HG03571 (cell line): ENCODE measurements around the gene ZNF618.
"Not testable (repeated sequence)": the region's sequence is repeated elsewhere in the genome, so short reads cannot be mapped to it uniquely, and the experiment has no call there.

ENCODE experiments used
- ATAC-seq: cut with Tn5 transposase; IDR thresholded peaks from one replicate; pipeline ENCODE4 v1.9.1; 2021; ENCODE audit not compliant: unreplicated experiment

Gene ZNF618

DNA sequence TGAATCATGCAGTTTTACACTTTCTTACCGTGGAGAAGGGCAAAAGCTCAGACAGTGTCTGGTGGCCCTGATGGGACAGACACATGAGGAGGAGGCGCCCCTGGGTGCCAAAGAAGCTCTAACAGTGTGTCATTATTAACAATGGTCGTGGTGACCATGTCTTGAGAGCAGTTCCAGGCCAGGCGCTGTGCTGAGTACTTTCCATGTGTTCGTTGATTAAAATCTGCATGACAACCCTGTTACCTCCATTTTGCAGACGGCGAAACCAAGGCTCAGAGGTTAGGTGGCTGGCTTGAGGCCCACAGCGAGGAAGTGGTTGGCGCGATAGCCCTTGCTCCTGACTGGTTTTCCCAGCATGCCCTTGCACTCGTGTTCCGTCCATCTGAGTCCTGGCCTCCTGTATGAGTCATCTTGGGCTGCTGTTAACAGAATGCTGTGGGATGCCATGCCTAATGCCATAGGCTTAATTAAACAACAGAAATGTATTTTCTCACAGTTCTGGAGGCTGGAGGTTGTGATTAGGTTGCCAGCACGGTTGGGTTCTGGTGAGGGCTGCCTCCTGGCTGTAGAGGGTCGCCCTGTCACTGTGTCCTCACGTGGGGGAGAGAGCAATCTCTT lies 110.0 kb downstream of the ZNF618 start:
- no peak for ATAC-seq

DNA sequence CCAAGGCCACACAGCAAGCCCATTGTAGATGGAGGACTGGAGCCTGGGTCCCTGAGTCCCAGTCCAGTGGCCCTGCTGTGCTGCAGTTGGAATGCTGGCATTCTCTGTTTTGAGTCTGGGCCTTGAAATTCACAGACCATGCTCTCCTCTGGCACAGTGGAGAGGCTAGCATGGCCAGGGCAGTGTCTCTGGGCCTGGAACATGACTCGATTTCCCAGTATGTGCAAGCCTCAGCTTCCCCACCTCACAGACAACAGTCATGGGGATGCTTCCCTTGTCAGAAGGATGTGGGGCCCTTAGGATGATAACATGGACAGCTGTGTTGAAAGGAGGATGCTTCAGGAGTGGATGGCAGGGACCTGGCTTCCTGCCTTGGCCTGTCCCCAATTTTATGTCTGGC lies 110.8 kb downstream of the ZNF618 start:
- no peak for ATAC-seq

DNA sequence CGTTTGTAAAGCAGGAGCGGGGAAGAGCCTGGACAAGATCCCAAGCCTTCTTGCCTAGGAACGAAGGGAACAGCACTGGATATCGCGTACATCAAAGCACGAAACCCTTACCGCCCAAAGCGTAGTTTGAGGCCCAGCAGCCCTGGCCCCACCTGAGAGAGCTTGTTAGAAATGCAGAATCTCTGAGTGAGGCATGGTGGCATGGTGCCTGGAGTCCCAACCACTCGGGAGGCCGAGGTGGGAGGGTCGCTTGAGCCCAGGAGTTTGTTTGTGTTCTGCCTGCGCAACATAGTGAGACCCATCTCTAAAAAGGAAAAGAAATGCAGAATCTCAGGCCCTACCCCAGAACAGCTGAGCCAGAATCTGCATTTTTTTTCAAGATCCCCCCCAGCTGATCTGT lies 111.4 kb downstream of the ZNF618 start:
- ATAC-seq = no peak

DNA sequence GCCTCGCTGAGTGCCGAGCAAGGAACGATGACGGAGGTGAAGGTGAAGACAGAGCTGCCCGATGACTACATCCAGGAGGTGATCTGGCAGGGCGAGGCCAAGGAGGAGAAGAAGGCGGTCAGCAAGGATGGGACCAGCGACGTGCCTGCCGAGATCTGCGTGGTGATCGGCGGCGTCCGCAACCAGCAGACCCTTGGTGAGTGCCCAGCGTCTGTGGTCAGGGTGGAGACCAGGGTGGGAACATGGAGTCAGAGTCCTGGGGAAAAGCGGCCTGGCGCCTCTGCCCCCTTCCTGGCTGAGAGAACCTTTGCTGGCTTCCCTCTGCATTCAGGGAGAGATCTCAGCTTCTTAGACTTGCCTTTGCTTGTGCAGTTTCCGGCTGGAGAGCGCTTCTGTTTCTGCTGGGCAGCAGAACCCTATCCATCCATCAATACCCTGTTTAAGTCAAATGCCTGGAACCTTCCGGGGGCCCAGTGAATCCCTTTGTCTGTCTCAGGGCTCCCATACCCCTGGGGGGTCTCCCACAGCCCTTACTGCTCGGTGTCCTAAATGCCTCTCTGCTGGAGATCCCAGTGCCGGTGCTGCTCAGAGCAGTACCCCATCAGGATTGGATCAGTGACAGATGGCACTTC lies 112.4 kb downstream of the ZNF618 start:
- no peak for ATAC-seq

DNA sequence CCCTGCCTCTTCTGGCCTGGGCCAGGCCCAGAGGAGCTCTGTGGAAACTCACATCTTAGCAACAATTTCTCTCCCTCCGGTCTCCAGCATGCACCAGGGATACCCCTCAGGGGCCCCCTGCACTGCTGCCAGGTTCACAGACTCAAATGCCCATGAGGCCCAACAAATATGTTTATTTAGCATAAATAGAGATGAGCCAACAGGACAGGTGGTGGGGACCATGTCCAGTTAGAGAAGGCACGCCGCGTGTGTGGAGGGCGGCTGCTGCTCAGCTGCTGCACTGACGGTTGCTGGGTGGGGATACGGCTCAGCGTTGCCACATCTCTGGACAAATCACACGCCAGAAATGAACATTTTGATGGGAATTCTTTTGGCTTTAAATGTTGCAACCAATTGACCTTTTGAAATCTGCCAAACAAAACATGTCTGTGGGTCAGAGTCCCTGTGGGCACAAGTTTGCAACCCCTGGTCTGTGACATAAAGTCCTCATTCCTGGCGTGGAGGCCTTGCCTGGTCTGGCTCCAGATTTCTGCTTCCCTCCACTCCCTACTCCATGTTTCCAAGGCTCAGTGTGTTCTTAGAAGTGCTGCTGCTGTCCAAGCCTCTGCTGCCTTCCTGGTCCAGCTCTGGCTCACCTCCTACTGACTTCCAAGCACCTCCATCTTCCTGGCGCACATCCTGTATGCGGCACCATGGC lies 113.1 kb downstream of the ZNF618 start:
- ATAC-seq = no peak

DNA sequence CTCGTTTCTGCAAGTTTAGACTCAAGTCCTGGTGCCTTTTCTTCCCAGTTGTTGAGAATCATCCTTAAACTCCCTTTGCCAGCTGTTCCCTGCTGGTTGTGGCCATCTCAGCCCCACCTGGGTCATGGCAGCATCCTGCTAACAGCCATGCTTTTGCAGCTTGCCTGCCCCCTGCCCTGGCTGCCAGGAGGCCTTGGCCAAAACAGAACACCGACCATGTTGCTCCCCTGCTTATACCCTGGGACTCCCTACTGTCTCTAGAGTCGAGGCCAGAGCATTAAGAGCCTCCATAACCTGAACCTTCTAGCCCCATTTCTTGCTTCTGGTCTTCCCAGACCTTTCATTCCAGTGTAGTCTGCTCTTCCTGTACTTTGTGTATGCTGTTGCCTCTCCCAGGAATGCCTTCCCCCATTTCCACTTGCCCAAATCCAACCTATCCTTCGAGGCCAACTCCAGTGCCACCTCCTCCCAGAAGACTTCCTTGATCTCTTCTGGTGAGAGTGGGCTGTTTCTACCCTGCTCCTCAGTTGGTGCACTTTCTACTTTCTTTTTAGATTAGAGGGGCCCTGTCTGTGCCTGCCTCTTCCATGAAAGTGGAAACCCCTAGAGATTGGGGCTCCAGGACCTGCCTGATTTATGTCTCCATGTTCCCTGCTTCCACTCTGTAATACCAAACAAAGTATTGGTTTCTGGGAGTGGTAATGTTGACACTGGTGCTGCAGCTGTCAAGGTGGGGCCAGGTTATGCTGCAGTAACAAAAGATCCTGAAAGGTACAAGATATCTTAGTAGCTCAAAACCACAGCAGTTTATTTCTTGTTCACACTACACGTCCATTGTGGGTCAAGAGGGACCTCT lies 113.8 kb downstream of the ZNF618 start:
- no peak for ATAC-seq

DNA sequence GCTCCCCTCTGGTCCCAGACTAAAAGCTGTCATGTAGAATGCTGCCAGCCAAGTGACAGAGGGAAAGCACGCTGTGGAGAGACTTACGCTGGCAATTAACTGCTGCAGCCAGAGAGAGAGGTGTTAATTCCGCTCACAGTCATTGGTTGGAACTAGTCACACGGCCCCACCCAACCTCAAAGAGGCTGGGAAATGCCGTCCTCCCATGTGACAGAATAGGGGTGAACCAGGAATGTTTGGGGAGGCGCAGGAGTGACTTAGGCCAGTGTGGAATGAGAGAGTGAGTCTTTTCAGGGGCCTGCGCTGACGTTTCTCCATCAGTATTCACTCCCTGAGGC lies 114.4 kb downstream of the ZNF618 start:
- no peak for ATAC-seq

DNA sequence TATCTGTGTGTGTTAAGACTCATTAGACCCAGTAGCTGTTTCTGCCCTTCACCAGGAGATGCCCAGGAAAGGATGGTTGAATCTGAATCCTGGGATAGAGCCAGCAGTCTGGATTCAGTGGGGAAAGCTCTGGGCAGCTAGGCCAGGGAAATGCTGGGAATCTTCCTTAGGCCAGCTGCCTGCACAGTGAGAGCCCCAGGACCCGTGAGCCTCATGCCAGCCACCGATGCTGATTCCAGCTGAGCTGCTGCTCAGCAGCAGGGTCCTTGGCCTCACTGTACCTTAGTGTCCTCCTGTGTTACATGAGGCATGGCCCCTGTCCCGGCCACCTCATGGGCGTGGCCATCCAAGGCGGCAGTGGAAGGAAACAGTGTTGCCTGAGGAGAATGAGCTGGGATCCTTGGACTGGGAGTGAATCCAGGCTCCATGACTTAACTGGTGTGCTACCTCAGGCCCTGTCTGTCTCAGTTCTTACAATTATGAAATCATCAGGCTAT lies 114.9 kb downstream of the ZNF618 start:
- no peak for ATAC-seq

DNA sequence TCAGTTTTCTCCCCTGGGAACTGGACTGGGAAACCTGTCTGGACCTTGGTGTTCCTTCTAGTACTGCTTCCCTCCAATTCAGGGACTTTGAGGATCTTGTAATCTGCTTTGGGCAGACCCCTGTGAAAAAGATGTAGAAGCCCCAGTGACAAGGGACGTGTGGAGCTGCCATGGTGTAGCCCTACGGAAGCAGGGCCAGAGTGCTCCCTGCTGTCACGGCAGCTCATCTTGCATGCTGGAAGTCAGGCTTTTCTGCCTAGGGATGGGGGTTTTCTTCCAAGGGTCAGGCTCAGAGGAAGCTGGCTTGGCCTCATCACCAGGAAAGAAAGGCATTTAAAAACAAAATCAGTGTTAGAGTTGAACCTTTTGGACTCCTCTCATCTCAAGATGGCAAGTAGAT lies 115.6 kb downstream of the ZNF618 start:
- no peak for ATAC-seq

DNA sequence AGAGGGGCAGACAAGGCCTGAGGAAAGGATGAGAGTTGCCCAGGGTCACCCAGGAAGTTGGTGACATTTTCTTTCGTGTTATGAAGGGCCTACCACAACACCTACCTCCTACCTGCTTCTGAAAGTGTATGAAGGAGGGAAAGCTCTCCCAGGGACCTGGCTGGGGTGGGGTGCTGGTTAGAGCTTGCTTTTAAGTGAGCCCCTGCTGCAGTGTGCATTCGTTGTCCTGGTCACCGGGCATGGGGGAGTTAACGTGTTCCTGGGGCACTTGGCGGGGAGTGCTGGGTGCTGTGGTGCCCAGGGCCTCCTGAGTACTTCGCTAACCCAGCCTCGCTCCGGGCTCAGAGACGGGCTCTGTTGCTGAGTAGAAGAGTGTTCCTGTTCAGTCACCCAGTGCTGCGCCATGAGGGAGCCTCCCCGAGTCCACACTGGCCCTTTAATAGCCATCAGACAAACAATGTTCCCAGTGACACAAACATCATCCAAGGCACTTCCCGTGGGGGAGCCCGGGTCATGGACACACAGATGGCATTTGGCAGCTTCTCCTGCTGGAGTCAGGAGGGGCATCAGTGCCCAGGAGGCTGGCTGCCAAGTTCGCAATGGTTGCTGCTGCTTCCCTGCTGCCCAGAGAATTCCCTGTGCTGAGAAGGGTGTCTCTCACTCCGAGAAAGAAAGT lies 116.3 kb downstream of the ZNF618 start:
- no peak for ATAC-seq

DNA sequence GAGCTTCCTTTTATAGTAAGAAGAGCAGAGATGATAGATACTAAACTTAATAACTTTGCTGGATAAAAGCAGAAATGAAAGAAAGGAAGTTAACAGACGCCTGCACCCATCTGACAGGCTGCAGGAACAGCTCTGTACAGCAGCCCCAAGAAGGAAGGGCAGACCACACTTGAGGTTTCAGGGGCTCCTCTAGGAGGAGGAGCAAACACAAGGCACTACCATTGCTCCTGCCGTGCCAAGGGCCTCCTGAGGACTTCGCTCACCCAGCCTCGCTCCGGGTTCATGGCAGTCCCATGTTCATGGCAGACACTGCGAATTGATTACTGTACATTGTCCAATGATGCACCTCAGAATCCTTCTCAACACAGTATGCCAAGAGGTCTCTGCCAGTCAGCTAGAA lies 116.9 kb downstream of the ZNF618 start:
- ATAC-seq = no peak

DNA sequence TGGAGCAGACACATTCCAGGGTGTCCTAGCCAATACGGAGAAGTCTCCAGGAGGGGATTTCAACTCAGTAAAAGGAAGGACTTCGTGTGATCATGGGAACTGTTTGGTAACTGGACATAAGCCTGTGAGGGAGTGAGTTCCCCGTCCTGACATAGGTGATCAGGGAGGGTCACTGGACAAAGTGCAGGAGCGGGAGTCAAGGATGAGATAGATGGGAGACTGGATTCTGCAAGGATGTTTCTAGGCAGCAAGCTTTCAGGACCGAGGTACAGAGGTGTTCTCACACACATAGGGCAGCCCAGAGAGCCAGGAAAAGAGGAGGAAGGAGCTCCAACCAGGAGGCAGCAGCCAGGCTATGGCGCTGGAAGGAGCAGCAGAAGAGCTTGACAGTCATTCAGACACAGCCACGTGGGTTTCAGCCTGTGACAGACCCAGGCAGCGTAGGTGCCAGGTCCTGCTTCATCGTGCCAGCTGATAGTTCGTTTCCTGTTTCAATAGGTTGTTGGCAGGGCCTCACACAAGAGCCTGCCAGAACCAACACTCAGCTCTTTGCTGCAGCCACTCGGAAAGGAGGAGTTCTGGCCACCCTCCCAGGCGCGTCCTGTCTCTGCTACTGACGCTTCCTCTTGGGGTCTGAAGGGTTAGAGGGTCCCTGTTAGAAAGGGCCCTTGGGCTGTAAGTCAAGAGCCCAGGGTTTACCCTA lies 117.9 kb downstream of the ZNF618 start:
- ATAC-seq = no peak

DNA sequence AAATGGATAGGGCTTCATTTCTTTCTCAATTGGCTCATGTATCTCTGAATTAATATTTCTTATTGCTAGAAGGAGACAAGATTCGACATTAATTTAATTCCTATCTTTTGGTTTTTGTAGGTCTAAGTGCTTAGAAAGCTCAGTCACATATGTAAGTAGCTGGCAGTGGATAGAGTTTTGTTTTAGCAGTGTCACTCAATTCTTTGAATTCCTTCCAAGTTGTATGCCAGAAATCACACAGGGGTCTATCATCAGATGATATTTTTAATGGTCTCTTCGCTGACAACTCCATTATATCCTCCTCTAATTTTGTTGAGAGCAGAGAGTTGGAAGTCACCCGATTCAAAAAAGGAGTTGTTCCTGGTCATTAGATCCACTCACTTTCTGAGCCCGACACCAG lies 119.3 kb downstream of the ZNF618 start:
- no peak for ATAC-seq

DNA sequence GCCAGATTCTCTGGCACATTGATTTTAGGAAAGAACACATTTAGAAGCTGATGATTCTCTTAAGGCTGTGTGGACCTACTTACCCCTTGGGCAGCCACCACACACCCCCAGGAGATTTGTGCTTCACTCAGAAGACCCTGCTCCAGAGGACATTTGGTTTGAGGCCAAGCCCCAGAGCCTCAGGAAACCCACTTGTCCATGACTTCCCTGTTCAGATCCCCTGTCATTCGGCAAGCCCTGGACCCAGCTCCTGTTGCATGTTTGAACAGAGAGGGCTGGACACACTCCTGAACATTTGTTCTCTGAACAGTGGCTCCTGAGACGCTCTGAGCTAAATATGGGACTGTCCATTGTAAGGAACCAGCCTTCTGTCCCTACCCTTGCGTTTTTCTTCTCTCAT lies 119.9 kb downstream of the ZNF618 start:
- no peak for ATAC-seq

DNA sequence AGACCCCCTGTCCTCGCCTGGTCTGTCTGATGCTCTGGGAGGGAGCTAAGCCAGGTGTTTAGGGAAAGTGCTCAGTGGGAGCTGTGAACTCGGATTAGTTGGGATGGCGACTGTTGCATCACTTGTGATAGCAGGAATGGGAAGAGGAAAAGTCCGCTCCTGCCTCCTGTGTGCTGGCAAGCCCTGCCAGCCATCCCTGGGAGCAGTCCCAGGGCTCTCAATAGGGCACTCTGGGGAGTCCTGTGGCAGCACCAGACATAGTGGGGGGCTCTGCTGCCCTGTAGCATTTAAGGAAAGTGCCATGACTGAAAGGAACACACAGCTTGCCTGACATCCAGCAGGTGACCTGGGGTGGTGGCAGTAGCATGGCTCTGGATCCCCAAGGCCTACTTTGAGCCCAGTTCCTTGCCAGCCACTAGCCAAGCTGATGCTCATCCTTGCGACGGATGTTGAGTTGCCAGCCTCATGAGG lies 120.5 kb downstream of the ZNF618 start:
- no peak for ATAC-seq

DNA sequence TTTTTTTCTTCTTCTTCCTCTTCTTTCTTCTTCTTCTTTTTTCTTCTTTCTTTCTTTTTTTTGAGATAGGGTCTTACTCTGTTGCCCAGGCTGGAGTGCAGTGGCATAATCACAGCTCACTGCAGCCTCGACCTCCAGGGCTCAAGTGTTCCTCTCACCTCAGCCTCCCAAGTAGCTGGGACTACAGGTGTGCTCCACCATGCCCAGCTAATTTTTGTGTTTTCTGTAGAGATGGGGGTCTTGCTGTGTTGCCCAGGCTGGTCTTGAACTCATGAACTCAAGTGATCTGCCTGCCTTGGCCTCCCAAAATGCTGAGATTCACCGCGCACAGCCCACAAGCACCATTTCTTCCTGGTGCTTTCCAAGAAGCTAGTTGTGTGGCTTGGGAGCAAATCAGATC lies 121.0 kb downstream of the ZNF618 start:
- not testable (repeated sequence) for ATAC-seq

DNA sequence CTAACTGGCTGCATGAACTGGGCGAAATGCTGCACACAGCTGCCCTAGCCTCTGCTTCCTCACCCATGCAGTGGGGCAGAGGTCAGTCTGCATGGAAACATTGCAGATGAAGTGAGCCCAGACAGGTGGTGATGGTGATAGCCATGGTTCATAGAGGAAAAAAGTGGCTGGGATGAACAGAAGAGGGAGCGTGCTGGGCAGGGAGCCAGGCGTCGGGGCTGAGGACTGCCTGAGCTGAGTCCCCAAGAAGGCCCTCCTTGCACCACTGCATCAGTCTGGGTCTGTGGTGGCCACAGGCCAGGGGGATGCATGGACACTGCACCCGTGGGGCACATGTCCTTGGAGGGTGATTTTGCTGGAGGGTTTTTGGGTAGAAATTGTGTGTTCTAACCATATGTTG lies 121.5 kb downstream of the ZNF618 start:
- ATAC-seq = no peak

DNA sequence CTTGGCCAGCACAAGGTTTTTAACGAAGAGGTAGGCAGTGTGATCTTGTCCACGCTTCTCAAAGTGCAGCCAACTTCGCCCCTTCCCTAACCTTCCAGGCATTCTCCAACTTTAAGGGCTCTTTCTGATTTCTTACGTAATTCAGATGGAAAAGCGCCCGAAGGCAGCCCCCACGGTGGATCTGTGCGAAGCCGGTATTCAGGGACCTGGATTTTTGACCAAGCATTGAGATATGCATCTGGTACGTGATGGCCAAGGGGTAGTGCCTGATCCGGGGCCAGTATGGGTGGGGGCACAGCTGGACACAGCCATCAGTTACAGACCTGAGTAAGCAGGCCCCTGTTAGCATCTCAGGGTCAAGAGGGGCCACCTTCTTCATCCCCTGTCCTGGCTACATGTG lies 122.0 kb downstream of the ZNF618 start:
- no peak for ATAC-seq

DNA sequence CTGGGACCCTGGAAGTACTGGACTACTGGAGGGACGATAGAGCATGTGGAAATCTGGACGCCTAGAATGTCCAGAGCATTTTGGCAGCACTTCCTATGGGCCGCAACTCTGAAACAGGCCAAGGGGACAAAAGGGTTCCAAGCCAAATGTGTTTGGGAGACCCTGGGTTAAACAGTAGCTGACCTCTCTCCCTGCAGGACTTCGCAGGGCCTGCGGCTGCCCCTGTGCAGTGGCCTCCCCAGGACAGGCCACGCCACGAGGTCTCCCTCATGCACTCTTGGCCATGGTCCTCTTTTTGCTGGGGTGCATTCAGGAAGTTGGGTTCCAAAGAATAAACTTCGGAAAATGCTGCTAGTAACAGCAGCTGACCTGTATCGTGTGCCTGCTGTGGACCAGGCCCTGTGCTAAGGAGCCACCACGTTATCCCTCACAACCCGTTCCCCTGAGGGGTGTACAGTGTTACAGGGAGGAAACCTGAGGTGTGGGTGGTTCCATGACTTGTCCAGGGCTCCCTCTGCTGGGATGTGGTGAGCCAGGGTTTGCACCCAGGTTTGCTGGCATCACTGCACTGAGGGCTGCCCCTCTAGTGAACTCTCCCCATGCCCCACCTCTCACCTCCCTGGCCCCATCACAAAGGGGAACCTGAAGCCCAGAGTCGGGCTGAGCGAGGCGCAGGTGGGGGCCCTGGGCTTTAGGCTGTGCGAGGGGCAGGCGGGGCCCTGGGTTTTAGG lies 122.6 kb downstream of the ZNF618 start:
- ATAC-seq = no peak
